ENCODE data around the gene CCNL2.

- no peak for TF ChIP-seq POLR2AphosphoS5 (IDR thresholded peaks at IDR 0.05; ENCODE audit: borderline replicate concordance, low read depth, low read length)
- TF ChIP-seq EZH2 (IDR thresholded peaks at IDR 0.05) = no peak
Measured at GRCh38 chr1:1439546-1440261, 40.6 kb upstream of the CCNL2 start.
